CD4-positive, alpha-beta T cell (primary cell): Measurements from ENCODE around the gene ARHGEF4. TPM values are rescaled to one million over a fixed set of nuclear protein-coding genes. Genes with fewer than 3 reads are reported as not detected.
A peak's percentile ranks its signal among the peaks of the same experiment; 100 is the strongest.

Experiments used
- ATAC-seq: fragments of 200-7000 bp; cut with Tn5 transposase; one replicate; pipeline ENCODE4 v1.10.0; 2022; ENCODE audit warnings: mild to moderate bottlenecking; ENCODE audit not compliant: poor library complexity
- CTCF ChIA-PET: fragments of 350-600 bp; sonication (Branson Sonifier 250); formaldehyde crosslinking; loops from one replicate; lab custom pipeline; 2021; ENCODE audit warnings: antibody characterized with exemption, inconsistent platforms; lab: Charles Lee
- POLR2A ChIA-PET: fragments of 350-600 bp; sonication (Branson Sonifier 250); formaldehyde crosslinking; loops from one replicate; lab custom pipeline; 2021; ENCODE audit warnings: antibody characterized with exemption, inconsistent platforms; lab: Charles Lee
- DNase-seq, 14 experiments: peaks; one replicate each; pipeline ENCODE4 v3.0.0-alpha.2; 2013 to 2020; ENCODE audit warnings: mixed read lengths in 2 of 14
- H3K27ac ChIP-seq, 2 donors: one replicate each; pipeline versions ENCODE4 v1.5.1 to v1.7.0; 2013; ENCODE audit warnings: low read length in 2 of 2, low read depth in 1 of 2, mild to moderate bottlenecking in 1 of 2
- H3K27me3 ChIP-seq, 2 experiments: 1 replicate in 1 of 2; 2 replicates in 1 of 2; pipeline versions ENCODE4 v1.6.1 to v1.7.0; 2013; ENCODE audit warnings: low read length in 2 of 2, control low read depth in 1 of 2, mild to moderate bottlenecking in 1 of 2, moderate library complexity in 1 of 2; ENCODE audit not compliant: insufficient read depth in 2 of 2, control insufficient read depth in 1 of 2
- H3K36me3 ChIP-seq: one replicate; pipeline ENCODE4 v1.6.1; 2013; ENCODE audit warnings: low read length, control low read depth; ENCODE audit not compliant: insufficient read depth
- H3K4me1 ChIP-seq: one replicate; pipeline ENCODE4 v1.6.1; 2013; ENCODE audit warnings: low read length, control low read depth; ENCODE audit not compliant: insufficient read depth
- H3K4me3 ChIP-seq: one replicate; pipeline ENCODE4 v1.5.1; 2013; ENCODE audit warnings: mild to moderate bottlenecking, low read length, moderate library complexity
- H3K9me3 ChIP-seq, 2 experiments: 1 replicate in 1 of 2; 2 replicates in 1 of 2; pipeline versions ENCODE4 v1.6.1 to v1.7.0; 2013; ENCODE audit warnings: low read length in 2 of 2, mild to moderate bottlenecking in 2 of 2, control low read depth in 1 of 2, moderate library complexity in 1 of 2; ENCODE audit not compliant: control insufficient read depth in 1 of 2, insufficient read depth in 1 of 2
- H3K27ac Mint-ChIP-seq: one replicate; pipeline ENCODE4 v1.8.0; 2020; ENCODE audit warnings: mixed read lengths
- H3K27me3 Mint-ChIP-seq: one replicate; pipeline ENCODE4 v1.8.0; 2021; ENCODE audit warnings: mixed read lengths
- H3K36me3 Mint-ChIP-seq: one replicate; pipeline ENCODE4 v1.8.0; 2021; ENCODE audit warnings: low read depth, mixed read lengths
- H3K4me1 Mint-ChIP-seq: one replicate; pipeline ENCODE4 v1.8.0; 2021; ENCODE audit warnings: low read depth, mixed read lengths
- H3K4me3 Mint-ChIP-seq: one replicate; pipeline ENCODE4 v1.8.0; 2020; ENCODE audit warnings: mild to moderate bottlenecking, mixed read lengths
- H3K9me3 Mint-ChIP-seq: one replicate; pipeline ENCODE4 v1.8.0; 2020; ENCODE audit warnings: mixed read lengths
- intact Hi-C, 2 experiments: fragments of 100-400 bp; cut with DNase I in 1 of 2; cut with micrococcal nuclease in 1 of 2; formaldehyde crosslinking; loops; one replicate each; pipeline versions ENCODE4 v1.15.1 to v1.9.0; 2023 to 2025; cut with DNase I, micrococcal nuclease
- total RNA-seq, 174 experiments: library from RNA in 2 of 174; stranded (reverse) in 2 of 174; gene quantifications; one replicate each; pipeline ENCODE4 v1.2.3 and lab custom pipeline; 2021 to 2026
- TF ChIP-seq, protein P1 (sequence below): fragments of 200-600 bp; IDR thresholded peaks from one replicate; pipeline ENCODE4 v1.8.0; 2022; ENCODE audit warnings: antibody characterized with exemption, mild to moderate bottlenecking

ARHGEF4 gene
- total RNA-seq, 2 experiments from 2014 or later: 3.6 to 4.1 TPM

DNA sequence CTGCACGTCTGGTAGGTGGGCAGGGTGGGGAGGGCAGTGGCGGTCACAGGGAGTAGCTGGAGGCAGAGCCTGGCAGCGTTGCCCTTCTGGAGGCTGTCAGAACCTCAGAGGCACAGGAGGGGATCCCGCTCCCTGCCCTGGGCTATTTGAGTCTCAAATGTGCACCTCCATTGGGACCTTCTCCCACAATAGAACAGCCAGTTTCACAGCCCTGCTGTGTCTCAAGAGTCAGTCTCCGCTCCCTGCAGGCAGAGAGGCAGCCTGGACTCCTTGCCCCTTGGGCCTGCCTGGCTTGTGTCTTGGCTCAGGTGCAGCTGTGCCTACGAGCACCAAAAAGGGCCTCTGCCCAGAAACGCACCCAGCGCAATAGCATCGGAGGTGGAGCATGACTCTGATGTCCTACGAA is 199.1 kb downstream of the ARHGEF4 start:
- Mint-ChIP-seq H3K27ac (no peak overlapping the region), H3K27me3 (peaks cover 19% of the 10 kb centered on the region), H3K4me3 (peak overlapping the region; percentile 58), H3K4me1 (peaks cover 21% of the 10 kb centered on the region), H3K36me3 (peaks cover under 1% of the 10 kb centered on the region), H3K9me3 (no peaks in the 10 kb centered on the region)
- Histone ChIP-seq H3K36me3 (no peaks in the 10 kb centered on the region), H3K4me3 (no peak overlapping the region), H3K9me3 (peaks cover 0 to 6% of the 10 kb centered on the region in 2 experiments), H3K27ac (no peak overlapping the region), H3K4me1 (peaks cover 30% of the 10 kb centered on the region), H3K27me3 (peaks cover 10 to 15% of the 10 kb centered on the region in 2 experiments)
- ATAC-seq (no peak), DNase-seq (peak in 1 of 14 experiments; percentile 8)
- ChIA-PET POLR2A (no interaction called here), CTCF (no interaction called here)
- intact Hi-C loops: no loop called here
- TF ChIP-seq, protein P1, sequence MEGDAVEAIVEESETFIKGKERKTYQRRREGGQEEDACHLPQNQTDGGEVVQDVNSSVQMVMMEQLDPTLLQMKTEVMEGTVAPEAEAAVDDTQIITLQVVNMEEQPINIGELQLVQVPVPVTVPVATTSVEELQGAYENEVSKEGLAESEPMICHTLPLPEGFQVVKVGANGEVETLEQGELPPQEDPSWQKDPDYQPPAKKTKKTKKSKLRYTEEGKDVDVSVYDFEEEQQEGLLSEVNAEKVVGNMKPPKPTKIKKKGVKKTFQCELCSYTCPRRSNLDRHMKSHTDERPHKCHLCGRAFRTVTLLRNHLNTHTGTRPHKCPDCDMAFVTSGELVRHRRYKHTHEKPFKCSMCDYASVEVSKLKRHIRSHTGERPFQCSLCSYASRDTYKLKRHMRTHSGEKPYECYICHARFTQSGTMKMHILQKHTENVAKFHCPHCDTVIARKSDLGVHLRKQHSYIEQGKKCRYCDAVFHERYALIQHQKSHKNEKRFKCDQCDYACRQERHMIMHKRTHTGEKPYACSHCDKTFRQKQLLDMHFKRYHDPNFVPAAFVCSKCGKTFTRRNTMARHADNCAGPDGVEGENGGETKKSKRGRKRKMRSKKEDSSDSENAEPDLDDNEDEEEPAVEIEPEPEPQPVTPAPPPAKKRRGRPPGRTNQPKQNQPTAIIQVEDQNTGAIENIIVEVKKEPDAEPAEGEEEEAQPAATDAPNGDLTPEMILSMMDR: no peak

DNA sequence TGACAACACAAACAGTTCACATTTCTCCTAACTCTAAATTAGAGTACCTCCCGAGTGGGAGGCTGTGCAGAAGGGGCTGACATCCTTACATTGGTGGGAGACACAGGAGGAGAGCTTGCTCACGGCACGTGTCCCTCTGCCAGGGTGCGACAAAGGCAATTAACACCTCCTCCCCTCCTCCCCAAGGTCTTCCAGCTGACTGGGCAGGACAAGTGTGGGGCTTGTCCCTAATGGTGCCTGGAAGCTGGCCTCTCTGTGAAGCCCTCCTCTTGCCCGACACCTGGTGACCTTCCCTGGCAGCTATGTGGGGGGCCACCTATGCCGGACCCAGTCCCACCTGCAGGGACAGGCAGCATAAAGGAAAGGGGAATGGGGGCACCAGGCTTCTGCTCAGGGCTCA is 199.6 kb downstream of the ARHGEF4 start:
- H3K36me3 ChIP-seq: no peaks in the 10 kb centered on the region
- peaks cover 35% of the 10 kb centered on the region for H3K4me1 ChIP-seq
- no peaks in the 10 kb centered on the region for H3K9me3 Mint-ChIP-seq
- ATAC-seq (no peak), DNase-seq (no peak)
- H3K4me1 Mint-ChIP-seq: peaks cover 25% of the 10 kb centered on the region
- H3K27ac ChIP-seq: no peak overlapping the region
- H3K4me3 Mint-ChIP-seq: peak overlapping the region; percentile 58
- H3K36me3 Mint-ChIP-seq: peaks cover 5% of the 10 kb centered on the region
- intact Hi-C loops: no loop called here
- peaks cover 0 to 6% of the 10 kb centered on the region in 2 experiments for H3K9me3 ChIP-seq
- ChIA-PET CTCF (no interaction called here), POLR2A (interaction anchor here (0.6 kb wide), 1 partner anchor 21 kb away, joined by 4 read pairs; no protein-coding TSS in a partner anchor)
- H3K4me3 ChIP-seq: no peak overlapping the region
- H3K27me3 ChIP-seq: peaks cover 10 to 15% of the 10 kb centered on the region in 2 experiments
- H3K27me3 Mint-ChIP-seq: peaks cover 23% of the 10 kb centered on the region
- H3K27ac Mint-ChIP-seq: no peak overlapping the region
- TF ChIP-seq, protein P1: no peak

DNA sequence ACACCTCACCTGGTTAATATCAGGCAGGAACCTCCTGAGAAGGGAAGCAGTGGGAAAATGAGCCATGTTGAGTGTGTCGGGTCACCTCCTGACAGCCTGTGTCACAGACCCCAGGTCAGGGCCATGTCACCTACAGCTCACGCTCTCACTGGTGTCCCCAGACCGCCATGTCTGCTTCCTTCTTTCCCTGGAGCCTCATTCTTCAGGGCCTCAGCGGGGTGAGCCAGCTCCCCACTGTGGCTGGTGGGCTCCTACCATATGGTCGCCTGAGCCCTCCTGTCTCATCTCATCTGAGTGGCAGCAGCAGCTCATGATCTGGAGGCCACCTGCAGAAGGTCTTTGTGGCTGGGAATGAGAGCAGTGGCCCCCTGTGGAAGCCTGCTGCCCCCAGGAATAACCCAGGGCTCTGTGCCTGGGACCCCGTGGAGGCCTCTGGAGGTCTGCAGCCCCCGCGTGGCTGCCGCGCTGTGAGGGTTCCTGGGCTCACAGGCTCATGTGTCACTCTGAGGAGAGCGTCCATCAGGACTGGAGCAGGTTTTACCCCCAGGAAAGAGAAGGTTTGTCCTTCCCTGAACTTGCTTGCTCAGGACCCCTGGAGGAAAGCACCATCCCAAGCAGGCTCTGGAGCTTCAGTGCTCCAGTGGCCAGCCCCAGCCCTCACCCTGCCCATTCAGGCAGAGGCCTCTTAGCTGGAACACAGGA is 200.1 kb downstream of the ARHGEF4 start:
- Histone ChIP-seq H3K9me3 (peaks cover 0 to 6% of the 10 kb centered on the region in 2 experiments), H3K36me3 (no peaks in the 10 kb centered on the region), H3K4me3 (no peak overlapping the region), H3K27ac (no peak overlapping the region), H3K4me1 (peaks cover 41% of the 10 kb centered on the region), H3K27me3 (peaks cover 10 to 15% of the 10 kb centered on the region in 2 experiments)
- ChIA-PET POLR2A (interaction anchor here (0.6 kb wide), 1 partner anchor 20 kb away, joined by 4 read pairs; no protein-coding TSS in a partner anchor), CTCF (no interaction called here)
- Mint-ChIP-seq H3K9me3 (no peaks in the 10 kb centered on the region), H3K36me3 (peaks cover 6% of the 10 kb centered on the region), H3K27ac (no peak overlapping the region), H3K4me3 (peak overlapping the region; percentile 34), H3K27me3 (peaks cover 24% of the 10 kb centered on the region), H3K4me1 (peaks cover 31% of the 10 kb centered on the region)
- intact Hi-C loops: no loop called here
- no peak for DNase-seq
- ATAC-seq: no peak
- TF ChIP-seq, protein P1: no peak
